RWPE1 (cell line): ENCODE data around the gene ST6GALNAC3.

Source experiments
- CTCF ChIA-PET: fragments of 350-600 bp; sonication (Branson Sonifier 250); formaldehyde crosslinking; extraction: SDS; loops from one replicate; lab custom pipeline; 2021; lab: Yijun Ruan, JAX
- POLR2A ChIA-PET: fragments of 400-600 bp; formaldehyde crosslinking; extraction: SDS; loops from one replicate; lab custom pipeline; 2020; ENCODE audit warnings: antibody characterized with exemption; ENCODE audit not compliant: low non-redundant PET; lab: Yijun Ruan, JAX
- DNase-seq: peaks from one replicate; pipeline ENCODE4 v3.0.0; 2012; ENCODE audit warnings: low spot score
- H3K27ac ChIP-seq: fragments of 450-650 bp; 2 replicates; pipeline ENCODE4 v1.5.1; 2017
- CTCF ChIP-seq: fragments of 450-650 bp; conservative IDR thresholded peaks from 2 replicates; pipeline ENCODE4 v1.5.1; 2017; ENCODE audit warnings: low read depth, mild to moderate bottlenecking

The ST6GALNAC3 gene

DNA sequence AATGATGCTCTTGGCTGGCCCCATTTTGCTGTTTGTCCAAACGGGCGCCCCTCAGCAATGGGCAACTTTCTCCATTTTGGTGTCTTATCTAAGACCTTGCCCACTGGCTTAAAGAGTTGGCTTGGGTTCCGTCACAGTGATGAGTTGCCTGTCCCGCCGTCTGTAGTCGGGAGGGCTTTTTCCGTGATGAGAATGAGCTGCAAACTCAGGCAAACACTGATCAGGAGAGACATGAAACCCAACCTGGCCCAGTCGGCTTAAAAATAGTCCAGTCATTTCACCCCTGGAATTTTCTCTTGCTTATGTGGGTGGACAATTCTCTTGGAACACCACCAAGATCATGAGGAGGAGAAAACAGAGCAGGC, 79.3 kb downstream of the ST6GALNAC3 start:
- no peak for DNase-seq
- ChIA-PET POLR2A (no interaction called here), CTCF (interaction anchor here (0.6 to 1.1 kb wide), 6 partner anchors 31 to 1526 kb away, joined by 3 to 4 read pairs (median 3); no protein-coding TSS in a partner anchor)
- H3K27ac ChIP-seq = no peak overlapping the region
- no peak for TF ChIP-seq CTCF

- peak; percentile 87 for TF ChIP-seq CTCF
- DNase-seq = peak; percentile 60
- no peak overlapping the region for H3K27ac ChIP-seq
- POLR2A ChIA-PET = no interaction called here
- CTCF ChIA-PET = interaction anchor here (0.6 to 1.0 kb wide), 10 partner anchors 19 to 1525 kb away, joined by 3 to 6 read pairs (median 3); no protein-coding TSS in a partner anchor
Measured at GRCh38 chr1:76154206-76154956, 79.8 kb downstream of the ST6GALNAC3 start.

DNA sequence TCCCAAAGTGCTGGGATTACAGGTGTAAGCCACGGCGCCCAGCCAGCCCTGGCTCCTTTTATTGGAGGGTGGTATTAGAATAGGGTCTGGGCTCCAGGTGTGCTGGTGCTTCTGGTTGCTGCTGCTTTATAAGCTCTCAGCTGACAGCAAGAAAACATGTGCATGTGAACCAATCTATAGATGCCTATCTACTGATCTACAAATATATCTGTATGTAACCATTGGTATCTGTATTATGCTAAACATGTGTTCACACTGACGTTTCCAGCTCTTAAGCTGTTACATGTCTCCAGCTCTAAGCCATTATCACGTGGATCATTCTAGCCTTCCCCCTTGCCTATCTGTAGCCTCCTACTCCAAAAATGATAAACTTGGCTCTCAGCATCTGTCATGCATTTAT, 82.4 kb downstream of the ST6GALNAC3 start:
- ChIA-PET CTCF (no interaction called here), POLR2A (no interaction called here)
- TF ChIP-seq CTCF = no peak
- DNase-seq = no peak
- H3K27ac ChIP-seq = no peak overlapping the region

- CTCF ChIA-PET = no interaction called here
- no peak overlapping the region for H3K27ac ChIP-seq
- TF ChIP-seq CTCF = no peak
- no peak for DNase-seq
- POLR2A ChIA-PET = no interaction called here
Measured at GRCh38 chr1:76158126-76158525, 83.6 kb downstream of the ST6GALNAC3 start.

DNA sequence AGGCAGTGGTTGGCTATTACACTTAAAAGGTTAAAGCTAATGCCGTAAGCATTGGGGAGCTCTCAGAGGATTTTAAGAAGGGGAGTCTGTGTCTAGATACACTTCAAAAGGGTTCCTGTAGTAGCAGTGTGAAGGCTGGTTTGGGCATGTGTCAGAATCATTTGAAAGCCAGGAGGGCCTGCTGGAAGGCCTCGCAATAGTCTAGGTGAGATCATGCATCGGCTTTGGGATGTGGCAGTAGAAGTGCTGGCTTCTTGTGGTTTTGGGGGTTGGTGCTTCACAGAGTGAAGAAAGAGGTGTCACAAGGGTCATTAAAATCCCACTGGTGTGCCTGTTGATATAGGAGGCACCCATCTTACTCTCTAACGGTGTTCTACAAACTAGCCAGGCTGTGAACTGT, 85.7 kb downstream of the ST6GALNAC3 start:
- no peak for DNase-seq
- CTCF ChIA-PET = no interaction called here
- H3K27ac ChIP-seq = no peak overlapping the region
- TF ChIP-seq CTCF = no peak
- POLR2A ChIA-PET = no interaction called here

- POLR2A ChIA-PET = no interaction called here
- CTCF ChIA-PET = no interaction called here
- no peak for DNase-seq
- TF ChIP-seq CTCF = no peak
- no peak overlapping the region for H3K27ac ChIP-seq
Measured at GRCh38 chr1:76161451-76161850, 86.9 kb downstream of the ST6GALNAC3 start.
